Measurements from ENCODE around the gene ZFHX3. TPM values are rescaled to one million over a fixed set of nuclear protein-coding genes. Genes with fewer than 3 reads are reported as not detected.

Gene ZFHX3
- total and polyA plus RNA-seq, 2 of the 8 experiments (the other 6 are each of a cell fraction or from before 2014, with no cell fraction given), result 0.08 to 0.99 TPM

GRCh38 chr16:73014768-73015167, 33.2 kb downstream of the ZFHX3 start:
- ChIA-PET POLR2A (ENCODE audit: partially characterized antibody) (no interaction called here), CTCF (ENCODE audit: partially characterized antibody) (interaction anchor here (0.9 to 1.1 kb wide), 3 partner anchors 9 to 20 kb away, joined by 3 to 5 read pairs (median 4); no protein-coding TSS in a partner anchor)
- Histone ChIP-seq H3K27ac (ENCODE audit: low read depth, low read length) (no peak overlapping the region), H3K4me2 (ENCODE audit: insufficient read depth in 1 of 2, low read depth in 2 of 2, low read length in 2 of 2) (no peak overlapping the region), H2AFZ (ENCODE audit: low read length) (no peak overlapping the region), H4K5ac (ENCODE audit: insufficient read length, low read depth, low read length) (no peak overlapping the region), H3K36me3 (ENCODE audit: control insufficient read depth in 2 of 4, insufficient read depth in 4 of 4, low read length in 3 of 4) (no peaks in the 10 kb centered on the region), H3K79me1 (ENCODE audit: low read depth, low read length) (no peaks in the 10 kb centered on the region), H2AK5ac (ENCODE audit: low read depth, low read length) (no peak overlapping the region), H3K4me3 (ENCODE audit: extremely low read depth in 1 of 4, insufficient read depth in 2 of 4, low read depth in 3 of 4, low read length in 4 of 4) (no peak overlapping the region), H2BK15ac (ENCODE audit: low read length) (no peak overlapping the region), H3K23ac (ENCODE audit: insufficient read length) (no peak overlapping the region), H3K9ac (replicated peaks in 1 of 4; ENCODE audit: extremely low read depth in 1 of 4, low read depth in 3 of 4, low read length in 3 of 4) (no peak overlapping the region), H3K18ac (ENCODE audit: extremely low read depth, low read length) (no peak overlapping the region), H3K9me3 (ENCODE audit: insufficient read depth in 2 of 2, low read depth in 1 of 2, low read length in 1 of 2) (no peaks in the 10 kb centered on the region), H2BK120ac (replicated peaks; ENCODE audit: low read depth, low read length) (no peak overlapping the region), H4K20me1 (replicated peaks in 1 of 2; ENCODE audit: control insufficient read depth in 1 of 2, insufficient read depth in 2 of 2, low read length in 2 of 2) (no peaks in the 10 kb centered on the region), H4K8ac (ENCODE audit: extremely low read depth, insufficient read depth, low read length) (no peak overlapping the region), H2BK20ac (ENCODE audit: low read length) (no peak overlapping the region), H3K4ac (replicated peaks; ENCODE audit: insufficient read length, low read depth, low read length) (no peak overlapping the region), H4K91ac (replicated peaks; ENCODE audit: insufficient read length, low read length) (no peak overlapping the region), H2BK5ac (ENCODE audit: low read depth, low read length) (no peak overlapping the region), H3K23me2 (ENCODE audit: low read depth, low read length) (no peaks in the 10 kb centered on the region), H3K14ac (ENCODE audit: insufficient read length) (no peak overlapping the region), H3K4me1 (replicated peaks in 1 of 4; ENCODE audit: control insufficient read depth in 3 of 4, insufficient read depth in 4 of 4, low read length in 3 of 4) (peaks cover 0 to 2% (median 0%) of the 10 kb centered on the region in 4 experiments; a peak in 1 of 7 replicates), H3K56ac (replicated peaks; ENCODE audit: insufficient read length, low read depth, low read length) (no peak overlapping the region), H2BK12ac (ENCODE audit: low read depth, low read length) (no peak overlapping the region), H3K79me2 (ENCODE audit: control insufficient read depth in 1 of 2, insufficient read depth in 2 of 2, low read length in 2 of 2) (no peaks in the 10 kb centered on the region), H3K27me3 (replicated peaks in 1 of 4; ENCODE audit: control insufficient read depth in 3 of 4, extremely low read depth in 1 of 4, insufficient read depth in 3 of 4, low read length in 3 of 4) (peaks cover 0 to 3% (median 0%) of the 10 kb centered on the region in 4 experiments; a peak in 2 of 7 replicates)
- DNase-seq (ENCODE audit: low read depth in 1 of 2, low spot score in 2 of 2), result no peak
- no peak for FAIRE-seq
- WGBS, 2 experiments (ENCODE audit: extremely low coverage in 1 of 2, insufficient coverage in 1 of 2, insufficient read length in 1 of 2, insufficient replicate concordance in 2 of 2, low coverage in 1 of 2, low lambda C conversion rate in 2 of 2, missing lambda C conversion rate in 1 of 2), result 90% methylated on average over 3 of the region's 3 CpGs; no CpG with 5 or more reads in 1 of the 2 experiments
- TF ChIP-seq ASH2L (IDR thresholded peaks at IDR 0.05; ENCODE audit: low read length) (no peak), GABPA (IDR thresholded peaks at IDR 0.05; ENCODE audit: borderline replicate concordance, insufficient read depth, low read length) (no peak), KDM4A (IDR thresholded peaks at IDR 0.05; ENCODE audit: low read depth, low read length, severe bottlenecking) (no peak), SP4 (IDR thresholded peaks at IDR 0.05; ENCODE audit: low read length) (no peak), JUN (IDR thresholded peaks at IDR 0.05; ENCODE audit: low read depth, low read length) (no peak), EP300 (IDR thresholded peaks at IDR 0.05; ENCODE audit: borderline replicate concordance in 1 of 2, low read depth in 2 of 2, low read length in 2 of 2) (no peak), ATF3 (IDR thresholded peaks at IDR 0.05; ENCODE audit: insufficient read depth, low read depth, low read length) (no peak), CTBP2 (IDR thresholded peaks at IDR 0.05; ENCODE audit: borderline replicate concordance, insufficient read depth, insufficient read length, low read length) (no peak), ZNF274 (IDR thresholded peaks at IDR 0.05; ENCODE audit: borderline replicate concordance, extremely low read depth, low read length) (no peak), BACH1 (IDR thresholded peaks at IDR 0.05; ENCODE audit: low read length) (no peak), CBX8 (IDR thresholded peaks at IDR 0.05; ENCODE audit: borderline replicate concordance, low read depth, low read length) (no peak), SIRT6 (IDR thresholded peaks at IDR 0.05; ENCODE audit: low read length) (no peak)
